Activated CD8-positive, alpha-beta memory T cell treated with anti-CD3 and anti-CD28 coated beads, Interleukin-2, amount 10 ng/mL, durations not matched to agents 7 days and 5 days (primary cell): ENCODE results near the gene LCN6. TPM values are rescaled to one million over a fixed set of nuclear protein-coding genes. Genes with fewer than 3 reads are reported as not detected.
A peak's percentile ranks its signal among the peaks of the same experiment; 100 is the strongest.
"Not testable (repeated sequence)": the region's sequence is repeated elsewhere in the genome, so short reads cannot be mapped to it uniquely, and the experiment has no call there.

Source experiments
- ATAC-seq: fragments of 150-1000 bp; cut with Tn5 transposase; one replicate; pipeline ENCODE4 v1.10.0; 2021; ENCODE audit warnings: moderate library complexity
- CTCF ChIA-PET: fragments of 350-600 bp; sonication (Branson Sonifier 250); formaldehyde crosslinking; loops from one replicate; lab custom pipeline; 2021; ENCODE audit warnings: antibody characterized with exemption; lab: Charles Lee
- DNase-seq: peaks from one replicate; pipeline ENCODE4 v3.0.0-alpha.2; 2020
- H3K27ac Mint-ChIP-seq: one replicate; pipeline ENCODE4 v1.8.0; 2021; ENCODE audit warnings: mild to moderate bottlenecking, mixed read lengths
- H3K27me3 Mint-ChIP-seq: one replicate; pipeline ENCODE4 v1.8.0; 2021; ENCODE audit warnings: mixed read lengths
- H3K36me3 Mint-ChIP-seq: one replicate; pipeline ENCODE4 v1.8.0; 2021; ENCODE audit warnings: mild to moderate bottlenecking, mixed read lengths
- H3K4me1 Mint-ChIP-seq: one replicate; pipeline ENCODE4 v1.8.0; 2021; ENCODE audit warnings: mixed read lengths
- H3K4me3 Mint-ChIP-seq: one replicate; pipeline ENCODE4 v1.8.0; 2021; ENCODE audit warnings: mild to moderate bottlenecking, moderate library complexity, mixed read lengths
- H3K9me3 Mint-ChIP-seq: one replicate; pipeline ENCODE4 v1.8.0; 2022; ENCODE audit warnings: low read depth, mixed read lengths
- total RNA-seq, 2 experiments: library from RNA; stranded (reverse); gene quantifications; one replicate each; pipeline ENCODE4 v1.2.3, GENCODE V29; 2021

Gene LCN6, protein sequence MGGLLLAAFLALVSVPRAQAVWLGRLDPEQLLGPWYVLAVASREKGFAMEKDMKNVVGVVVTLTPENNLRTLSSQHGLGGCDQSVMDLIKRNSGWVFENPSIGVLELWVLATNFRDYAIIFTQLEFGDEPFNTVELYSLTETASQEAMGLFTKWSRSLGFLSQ
- not detected for total RNA-seq

- H3K4me1 Mint-ChIP-seq, result peaks cover 14% of the 10 kb centered on the region
- H3K36me3 Mint-ChIP-seq, result peaks cover 13% of the 10 kb centered on the region
- no peak within 1 kb of the TSS for H3K4me3 Mint-ChIP-seq
- CTCF ChIA-PET, result no interaction called here
- peaks cover 25% of the 10 kb centered on the region for H3K27me3 Mint-ChIP-seq
- no peak for DNase-seq
- ATAC-seq, result no peak
- peaks cover 12% of the 10 kb centered on the region for H3K9me3 Mint-ChIP-seq
- no peak within 1 kb of the TSS for H3K27ac Mint-ChIP-seq
Measured at GRCh38 chr9:136748201-136748600, at the start of gene LCN6. TSS of gene LCN6 (minus strand) at chr9:136748525. CDS start at chr9:136748483, 42 bp downstream.

GRCh38 chr9:136796775-136797347 lies 48.5 kb upstream of the LCN6 start:
- H3K9me3 Mint-ChIP-seq, H3K4me3 Mint-ChIP-seq, CTCF ChIA-PET, H3K27ac Mint-ChIP-seq, DNase-seq, ATAC-seq, H3K36me3 Mint-ChIP-seq: not testable (repeated sequence)
- Mint-ChIP-seq H3K4me1 (peaks cover 23% of the 10 kb centered on the region), H3K27me3 (peaks cover 22% of the 10 kb centered on the region)

- CTCF ChIA-PET, result interaction anchor here (0.6 kb wide), 1 partner anchor 271 kb away, joined by 5 read pairs; no protein-coding TSS in a partner anchor
Measured at GRCh38 chr9:136796238-136796774, 48.0 kb upstream of the LCN6 start, which contains the start of gene CCDC183. TSS of gene CCDC183 (plus strand) at chr9:136796338. CDS start at chr9:136796398, 60 bp downstream.

GRCh38 chr9:136795000-136795348 lies 46.6 kb upstream of the LCN6 start:
- no peak for ATAC-seq
- CTCF ChIA-PET, result interaction anchor here (3.0 kb wide), 1 partner anchor 12 kb away, joined by 24 read pairs; the partner anchor contains the start of gene RABL6
- Mint-ChIP-seq H3K4me1 (peaks cover 12% of the 10 kb centered on the region), H3K27ac (no peak overlapping the region), H3K36me3 (no peaks in the 10 kb centered on the region), H3K9me3 (no peaks in the 10 kb centered on the region), H3K27me3 (peaks cover 14% of the 10 kb centered on the region), H3K4me3 (no peak overlapping the region)
- DNase-seq, result no peak

More at GRCh38 chr9:136796238-136796774, 48.0 kb upstream of the LCN6 start, which contains the start of gene CCDC183:
- peaks cover 19% of the 10 kb centered on the region for H3K27me3 Mint-ChIP-seq
- no peak within 1 kb of the TSS for H3K27ac Mint-ChIP-seq
- peaks cover 20% of the 10 kb centered on the region for H3K4me1 Mint-ChIP-seq
- no peak within 1 kb of the TSS for H3K4me3 Mint-ChIP-seq
- DNase-seq, result no peak
- no peaks in the 10 kb centered on the region for H3K9me3 Mint-ChIP-seq
- no peak for ATAC-seq
- no peaks in the 10 kb centered on the region for H3K36me3 Mint-ChIP-seq

- H3K27ac Mint-ChIP-seq, result no peak overlapping the region
- H3K27me3 Mint-ChIP-seq, result peaks cover 14% of the 10 kb centered on the region
- no peaks in the 10 kb centered on the region for H3K9me3 Mint-ChIP-seq
- no peak overlapping the region for H3K4me3 Mint-ChIP-seq
- H3K4me1 Mint-ChIP-seq, result peaks cover 12% of the 10 kb centered on the region
- H3K36me3 Mint-ChIP-seq, result no peaks in the 10 kb centered on the region
- DNase-seq (no peak), ATAC-seq (no peak)
- CTCF ChIA-PET, result interaction anchor here (1.0 to 3.0 kb wide), 6 partner anchors 12 to 240 kb away, joined by 3 to 24 read pairs (median 5); partner anchors contain the start of genes ABCA2, LCN8 and RABL6
Measured at GRCh38 chr9:136794281-136794999, 46.1 kb upstream of the LCN6 start.

DNA sequence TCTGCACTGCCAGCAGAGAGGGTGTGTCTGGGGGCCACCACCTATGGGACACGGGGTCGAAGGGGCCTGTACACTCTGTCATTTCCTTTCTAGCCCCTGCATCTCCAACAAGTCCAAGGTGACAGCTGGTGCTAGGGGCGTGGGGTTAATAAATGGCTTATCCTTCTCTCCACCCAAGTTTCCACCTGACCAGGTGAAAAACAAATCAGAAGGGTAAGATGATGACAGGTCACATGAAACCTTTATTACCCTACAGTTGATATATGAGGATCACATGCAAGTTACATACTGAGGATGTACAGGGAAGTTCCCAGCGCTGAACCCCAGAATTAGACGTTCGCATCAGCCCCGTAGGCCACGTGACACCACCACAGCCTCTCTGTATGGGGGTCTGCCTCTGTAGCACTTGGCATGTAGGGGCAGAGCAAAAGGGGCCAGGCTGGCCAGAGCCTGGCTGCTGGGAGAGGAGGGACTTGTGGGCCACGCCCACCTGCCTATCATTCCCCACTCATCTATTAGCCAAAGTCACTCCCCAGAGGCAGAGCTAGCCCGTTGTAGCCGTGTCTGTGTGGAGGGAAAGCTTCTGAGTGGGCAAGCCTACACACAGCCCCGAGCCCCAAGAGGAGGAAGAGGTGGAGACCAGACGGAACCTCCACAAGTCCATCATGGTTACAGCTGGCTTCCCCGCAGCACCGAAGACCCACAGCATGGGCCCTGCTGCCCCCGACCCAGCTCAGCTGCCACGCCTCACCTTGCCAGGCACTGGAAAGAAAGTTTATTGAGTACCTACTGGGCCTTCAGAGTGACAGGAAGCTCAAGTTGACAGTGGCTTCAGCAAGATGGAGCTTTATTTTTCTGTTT lies 45.0 kb upstream of the LCN6 start:
- CTCF ChIA-PET, result interaction anchor here (1.0 to 3.0 kb wide), 13 partner anchors 8 to 293 kb away, joined by 3 to 24 read pairs (median 6); partner anchors contain the start of genes ABCA2, LCN8, MAN1B1 and PAXX
- peaks cover 14% of the 10 kb centered on the region for H3K27me3 Mint-ChIP-seq
- H3K36me3 Mint-ChIP-seq, result no peaks in the 10 kb centered on the region
- ATAC-seq (no peak), DNase-seq (no peak)
- H3K4me1 Mint-ChIP-seq, result peaks cover 21% of the 10 kb centered on the region
- H3K9me3 Mint-ChIP-seq, result no peaks in the 10 kb centered on the region
- no peak overlapping the region for H3K4me3 Mint-ChIP-seq
- H3K27ac Mint-ChIP-seq, result no peak overlapping the region

DNA sequence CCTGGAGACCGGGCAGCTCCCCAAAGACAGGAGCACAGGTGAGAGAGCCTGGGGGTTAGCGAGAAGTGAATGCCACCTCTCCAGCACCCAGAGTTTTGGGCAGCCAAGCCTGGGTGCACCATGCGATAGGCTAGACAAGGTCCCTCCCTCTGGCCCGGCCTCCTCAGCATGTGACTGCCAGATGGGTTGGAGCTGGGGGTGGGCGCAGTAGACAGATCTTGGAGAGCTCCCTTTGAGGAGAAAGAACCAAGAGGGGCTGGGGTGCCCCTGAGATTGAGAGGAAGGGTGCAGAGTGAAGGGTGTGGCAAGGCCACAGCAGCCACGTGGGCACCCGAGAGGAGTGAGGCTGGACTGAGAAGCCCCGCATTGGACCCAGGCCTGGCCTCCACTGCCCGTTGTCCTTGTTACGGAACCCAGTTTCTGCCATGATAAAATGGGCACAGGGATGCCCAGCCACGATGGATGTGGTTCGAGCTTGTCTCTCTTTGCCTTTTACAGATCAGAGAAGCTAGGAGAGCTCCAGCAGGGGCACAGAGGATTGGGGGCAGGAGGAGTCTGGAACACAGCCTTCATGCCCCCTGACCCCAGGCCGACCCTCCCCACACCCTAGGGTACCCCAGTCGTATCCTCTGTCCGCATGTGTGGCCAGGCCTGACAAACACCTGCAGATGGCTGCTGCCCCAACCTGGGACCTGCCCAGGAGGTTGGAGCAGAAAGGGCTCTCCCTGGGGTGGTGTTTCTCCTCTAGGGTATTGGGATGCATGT lies 44.2 kb upstream of the LCN6 start:
- DNase-seq, result no peak
- Mint-ChIP-seq H3K4me1 (peaks cover 29% of the 10 kb centered on the region), H3K36me3 (no peaks in the 10 kb centered on the region), H3K4me3 (peak overlapping the region; percentile 77), H3K27ac (peak overlapping the region; percentile 86), H3K27me3 (peaks cover 14% of the 10 kb centered on the region), H3K9me3 (no peaks in the 10 kb centered on the region)
- ATAC-seq, result no peak
- CTCF ChIA-PET, result interaction anchor here (0.7 to 3.0 kb wide), 20 partner anchors 9 to 294 kb away, joined by 3 to 24 read pairs (median 3); partner anchors contain the start of genes AJM1, MAN1B1, PAXX and RABL6

- ATAC-seq (peak; percentile 5), DNase-seq (peak; percentile 80)
- H3K4me1 Mint-ChIP-seq, result peaks cover 30% of the 10 kb centered on the region
- no peaks in the 10 kb centered on the region for H3K9me3 Mint-ChIP-seq
- H3K36me3 Mint-ChIP-seq, result no peaks in the 10 kb centered on the region
- H3K4me3 Mint-ChIP-seq, result peak overlapping the region; percentile 77
- H3K27me3 Mint-ChIP-seq, result peaks cover 10% of the 10 kb centered on the region
- CTCF ChIA-PET, result interaction anchor here (0.7 to 3.0 kb wide), 25 partner anchors 8 to 295 kb away, joined by 3 to 24 read pairs (median 5); partner anchors contain the start of genes AJM1, MAN1B1, PAXX and RABL6
- peak overlapping the region; percentile 86 for H3K27ac Mint-ChIP-seq
Measured at GRCh38 chr9:136791516-136792276, 43.4 kb upstream of the LCN6 start.

DNA sequence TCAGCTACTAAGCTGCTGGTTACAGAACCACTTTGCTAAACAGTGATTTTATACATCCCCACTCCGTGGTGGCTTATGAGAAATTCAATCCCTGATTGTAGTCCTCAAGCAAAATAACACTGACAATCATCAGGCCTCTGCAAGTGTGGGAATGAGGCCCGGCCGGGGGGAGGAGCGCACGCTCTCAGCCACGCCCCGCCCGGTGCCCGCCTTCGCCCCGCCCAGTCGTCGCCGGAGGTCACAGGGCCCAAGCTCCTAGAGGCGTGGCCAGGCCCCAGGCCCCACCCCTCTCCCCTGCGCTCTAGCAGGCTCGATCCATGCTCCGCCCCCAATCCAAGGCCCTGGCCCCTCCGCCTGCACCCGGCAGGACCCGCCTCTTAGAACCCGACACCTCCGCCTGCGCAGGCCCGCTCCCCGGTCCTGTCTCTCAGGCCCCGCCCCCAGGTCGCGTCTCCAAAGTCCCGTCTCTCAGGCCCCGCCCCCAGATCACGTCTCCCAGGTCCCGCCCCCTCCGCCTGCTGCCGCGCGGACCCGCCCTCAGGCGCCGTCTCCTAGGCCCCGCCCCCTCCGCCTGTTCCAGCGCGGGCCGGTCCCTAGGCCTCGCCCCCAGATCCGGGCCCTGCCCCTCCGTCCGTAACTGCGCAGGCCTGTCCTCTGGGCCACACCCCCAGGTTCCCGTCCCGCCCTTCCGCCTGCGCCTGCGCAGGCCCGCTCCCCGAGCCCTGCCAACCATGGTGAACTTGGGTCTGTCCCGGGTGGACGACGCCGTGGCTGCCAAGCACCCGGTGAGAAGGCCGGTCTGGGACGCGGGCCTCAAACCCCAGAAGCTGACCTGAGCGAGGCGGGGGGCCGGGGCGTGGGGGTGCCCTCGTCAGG lies 42.6 kb upstream of the LCN6 start, which contains the start of gene TMEM141:
TMEM141 (plus strand) TSS at position 705 of the 876 bp plus-strand sequence; CDS start at position 732, 27 bp downstream.
- H3K9me3 Mint-ChIP-seq, result no peaks in the 10 kb centered on the region
- peaks cover 8% of the 10 kb centered on the region for H3K27me3 Mint-ChIP-seq
- peaks cover 30% of the 10 kb centered on the region for H3K4me1 Mint-ChIP-seq
- CTCF ChIA-PET, result interaction anchor here (0.6 to 2.2 kb wide), 12 partner anchors 9 to 447 kb away, joined by 3 to 14 read pairs (median 4); partner anchors contain the start of genes AJM1 and NPDC1
- DNase-seq, result peak; percentile 100
- ATAC-seq, result peak; percentile 93
- peak within 1 kb of the TSS; percentile 86 for H3K27ac Mint-ChIP-seq
- H3K4me3 Mint-ChIP-seq, result peak within 1 kb of the TSS; percentile 77
- H3K36me3 Mint-ChIP-seq, result no peaks in the 10 kb centered on the region

- no peaks in the 10 kb centered on the region for H3K9me3 Mint-ChIP-seq
- H3K4me1 Mint-ChIP-seq, result peaks cover 31% of the 10 kb centered on the region
- H3K27me3 Mint-ChIP-seq, result peaks cover 10% of the 10 kb centered on the region
- no peaks in the 10 kb centered on the region for H3K36me3 Mint-ChIP-seq
- H3K27ac Mint-ChIP-seq, result no peak overlapping the region
- no peak overlapping the region for H3K4me3 Mint-ChIP-seq
- CTCF ChIA-PET, result interaction anchor here (1.6 to 2.2 kb wide), 2 partner anchors 246 to 257 kb away, joined by 4 to 14 read pairs; partner anchors contain the start of gene NPDC1
- ATAC-seq (no peak), DNase-seq (no peak)
Measured at GRCh38 chr9:136789523-136789937, 41.2 kb upstream of the LCN6 start.
